Prostate gland (tissue), 2 donors: Measurements from ENCODE around the gene KCNK15. TPM values are rescaled to one million over a fixed set of nuclear protein-coding genes. Genes with fewer than 3 reads are reported as not detected.

Experiments
- DNase-seq: peaks from one replicate; pipeline ENCODE4 v3.0.0-alpha.2; 2019; ENCODE audit warnings: low spot score
- H3K27ac ChIP-seq, 2 donors: fragments of 200-600 bp; sonication (generic); 2 replicates each; pipeline ENCODE4 v1.5.1; 2017 to 2019
- H3K27me3 ChIP-seq: fragments of 200-600 bp; sonication (generic); replicated peaks from 2 replicates; pipeline ENCODE4 v1.5.1; 2019; ENCODE audit not compliant: insufficient read depth
- H3K36me3 ChIP-seq, 2 donors: fragments of 200-600 bp; sonication (generic); 1 replicate in 1 of 2; 2 replicates in 1 of 2; pipeline versions ENCODE4 v1.5.1 to v1.8.1; 2017 to 2019
- H3K4me1 ChIP-seq: fragments of 200-600 bp; sonication (generic); replicated peaks from 2 replicates; pipeline ENCODE4 v1.5.1; 2019
- H3K4me3 ChIP-seq, 2 donors: fragments of 200-600 bp; sonication (generic); 2 replicates each; pipeline ENCODE4 v1.5.1; 2017 to 2019
- H3K9me3 ChIP-seq: fragments of 200-600 bp; sonication (generic); 2 replicates; pipeline ENCODE4 v1.5.1; 2017
- CTCF ChIP-seq, 4 experiments: fragments of 200-600 bp in 2 of 4; fragments of 450-650 bp in 2 of 4; sonication (generic) in 2 of 4; IDR thresholded peaks; 1 replicate in 3 of 4; 2 replicates in 1 of 4; pipeline ENCODE4 v1.5.1; 2016 to 2019; ENCODE audit warnings: antibody characterized with exemption in 4 of 4, mild to moderate bottlenecking in 2 of 4, moderate library complexity in 2 of 4
- POLR2A ChIP-seq: fragments of 450-650 bp; IDR thresholded peaks from one replicate; pipeline ENCODE4 v1.6.1; 2016; ENCODE audit warnings: antibody characterized with exemption, mild to moderate bottlenecking
- POLR2AphosphoS5 ChIP-seq: sonication (generic); formaldehyde crosslinking; IDR thresholded peaks from one replicate; pipeline ENCODE4 v1.6.1; 2017; ENCODE audit warnings: antibody characterized with exemption
- WGBS: methylation state at CpG from one replicate; pipeline ENCODE4 v1.1.5; 2018; 5-methylcytosine and 5-hydroxymethylcytosine counted together
- intact Hi-C: fragments of 100-400 bp; cut with DNase I; formaldehyde crosslinking; loops from one replicate; pipeline ENCODE4 v1.14.2; 2022
- total RNA-seq, 2 donors: library from RNA; depleted of rRNA; stranded (reverse); fragments of >200 nt; gene quantifications; one replicate each; pipeline ENCODE4 v1.1.0, GENCODE V29; 2016

KCNK15 gene
- total RNA-seq, 2 donors from 2014 or later: 1.5 to 16.1 TPM

DNA sequence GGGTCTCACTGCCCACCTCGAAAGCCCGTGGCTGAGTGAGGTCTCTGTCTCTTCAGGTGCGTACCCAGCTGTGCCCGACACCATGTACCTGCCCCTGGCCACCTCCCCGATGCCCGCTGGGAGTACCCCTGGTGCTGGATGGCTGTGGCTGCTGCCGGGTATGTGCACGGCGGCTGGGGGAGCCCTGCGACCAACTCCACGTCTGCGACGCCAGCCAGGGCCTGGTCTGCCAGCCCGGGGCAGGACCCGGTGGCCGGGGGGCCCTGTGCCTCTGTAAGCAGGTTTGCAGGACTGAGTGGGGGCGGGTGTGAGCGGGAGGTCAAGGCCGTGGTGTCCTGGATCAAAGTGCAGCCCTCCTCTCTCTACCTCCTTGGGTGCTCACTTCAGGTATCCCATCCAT is 25.8 kb upstream of the KCNK15 start:
- H3K4me1 ChIP-seq: no peaks in the 10 kb centered on the region
- no peaks in the 10 kb centered on the region for H3K27me3 ChIP-seq
- TF ChIP-seq POLR2AphosphoS5 (no peak), CTCF (IDR thresholded peaks at IDR 0.05) (no peak), POLR2A (no peak)
- H3K4me3 ChIP-seq: no peak overlapping the region
- H3K27ac ChIP-seq: peak overlapping the region in 1 of 2 donors; percentile 51
- no peak for DNase-seq
- no peaks in the 10 kb centered on the region for H3K36me3 ChIP-seq
- WGBS: 89% methylated on average over 19 of the region's 19 CpGs
- no peaks in the 10 kb centered on the region for H3K9me3 ChIP-seq
- intact Hi-C loops: no loop called here

- DNase-seq: peak; percentile 24
- peak overlapping the region; percentile 51 for H3K27ac ChIP-seq
- no peaks in the 10 kb centered on the region for H3K4me1 ChIP-seq
- 19% methylated on average over 7 of the region's 7 CpGs for WGBS
- H3K27me3 ChIP-seq: no peaks in the 10 kb centered on the region
- no peak overlapping the region for H3K4me3 ChIP-seq
- TF ChIP-seq CTCF (IDR thresholded peaks at IDR 0.05) (no peak), POLR2AphosphoS5 (peak; percentile 39)
- H3K36me3 ChIP-seq: no peaks in the 10 kb centered on the region
- intact Hi-C loops: no loop called here
- no peaks in the 10 kb centered on the region for H3K9me3 ChIP-seq
Measured at GRCh38 chr20:44720621-44720996, 25.1 kb upstream of the KCNK15 start.

GRCh38 chr20:44720997-44721784 is 24.5 kb upstream of the KCNK15 start:
- 25% methylated on average over 11 of the region's 11 CpGs for WGBS
- no peak for TF ChIP-seq CTCF (IDR thresholded peaks at IDR 0.05)
- TF ChIP-seq POLR2AphosphoS5: no peak
- TF ChIP-seq POLR2A: no peak
- DNase-seq: no peak
- H3K36me3 ChIP-seq: no peaks in the 10 kb centered on the region
- H3K27me3 ChIP-seq: no peaks in the 10 kb centered on the region
- peak overlapping the region; percentile 51 for H3K27ac ChIP-seq
- H3K4me3 ChIP-seq: no peak overlapping the region
- H3K9me3 ChIP-seq: no peaks in the 10 kb centered on the region
- intact Hi-C loops: no loop called here
- no peaks in the 10 kb centered on the region for H3K4me1 ChIP-seq

GRCh38 chr20:44721785-44722054 is 23.9 kb upstream of the KCNK15 start:
- no peak overlapping the region for H3K27ac ChIP-seq
- intact Hi-C loops: no loop called here

More at GRCh38 chr20:44721785-44722054, 23.9 kb upstream of the KCNK15 start:
- Histone ChIP-seq H3K4me3 (no peak overlapping the region), H3K27me3 (no peaks in the 10 kb centered on the region), H3K9me3 (no peaks in the 10 kb centered on the region), H3K4me1 (no peaks in the 10 kb centered on the region), H3K36me3 (no peaks in the 10 kb centered on the region)
- 100% methylated on average over 1 of the region's 1 CpG for WGBS
- no peak for TF ChIP-seq POLR2AphosphoS5
- no peak for TF ChIP-seq CTCF (IDR thresholded peaks at IDR 0.05)
- no peak for TF ChIP-seq POLR2A
- no peak for DNase-seq
